ENCODE results near the gene CLDN17. TPM values are rescaled to one million over a fixed set of nuclear protein-coding genes. Genes with fewer than 3 reads are reported as not detected.

The CLDN17 gene
- total RNA-seq, 1 donor from 2014 or later: not detected

DNA sequence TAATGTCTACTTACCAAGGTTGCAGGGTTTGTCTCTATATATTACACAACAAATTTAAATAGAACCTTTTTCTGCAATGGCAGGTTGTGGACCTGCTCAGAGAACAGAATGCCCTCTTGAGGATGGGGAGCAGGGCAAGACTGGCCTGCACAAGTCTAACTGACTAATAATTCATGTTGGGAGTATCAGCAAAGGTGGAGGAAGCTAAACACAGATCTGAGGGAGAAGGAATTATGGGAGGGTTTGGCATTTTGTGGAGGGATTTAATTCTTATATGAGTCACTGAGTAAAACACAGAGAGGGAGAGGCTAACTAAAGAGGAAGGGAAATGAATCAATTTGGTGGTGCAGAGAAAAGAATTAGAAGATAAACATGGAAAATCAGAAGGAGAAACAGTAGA is 40.0 kb downstream of the CLDN17 start:
- ATAC-seq: no peak
- DNase-seq (ENCODE audit: low spot score): no peak

DNA sequence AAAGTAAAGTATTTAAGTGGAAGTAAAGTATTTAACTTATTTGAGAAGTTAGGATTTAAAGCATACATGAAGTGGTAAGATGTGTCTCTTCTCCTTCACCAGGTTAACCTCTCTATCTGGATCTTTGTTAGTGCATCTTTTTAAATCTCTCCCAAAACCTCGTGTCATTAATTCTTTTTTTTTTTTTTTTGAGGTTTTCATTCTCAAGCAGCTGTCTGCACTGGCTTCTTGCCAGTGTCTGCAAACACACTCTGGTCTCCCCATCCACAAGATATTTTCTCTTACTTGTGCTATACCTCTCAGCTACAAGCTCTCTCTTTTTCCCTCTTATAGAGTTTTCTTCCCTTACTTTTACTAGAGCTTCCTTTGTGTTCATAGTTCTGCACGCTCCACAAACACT is 49.0 kb downstream of the CLDN17 start:
- DNase-seq (ENCODE audit: low spot score): no peak
- no peak for ATAC-seq

DNA sequence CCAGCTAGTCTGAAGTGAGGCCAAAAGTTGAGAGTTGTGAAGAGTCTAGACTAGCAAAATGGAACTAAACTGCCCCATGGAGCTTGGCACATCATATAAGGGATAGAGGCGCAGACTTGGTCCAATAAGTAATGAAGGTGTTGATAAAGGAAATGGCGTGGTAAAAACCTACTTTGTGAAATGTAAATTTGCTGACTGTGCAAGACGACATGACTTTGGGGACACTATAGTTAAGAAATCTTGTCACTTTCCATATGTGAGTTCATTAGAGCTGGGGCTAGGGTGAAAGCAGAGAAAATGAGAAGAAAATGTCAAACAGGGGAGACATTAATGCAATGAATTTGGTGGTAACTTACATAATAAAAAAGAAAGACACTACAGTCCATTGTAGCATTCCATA is 50.1 kb downstream of the CLDN17 start:
- no peak for DNase-seq (ENCODE audit: low spot score)
- no peak for ATAC-seq

Other genes with a start within 250 kb of the CLDN17 start
- gene GRIK1, start 226.8 kb downstream of the CLDN17 start, total RNA-seq: 0.18 TPM
- gene CLDN8, start 49.3 kb upstream of the CLDN17 start, total RNA-seq: not detected
- not detected for gene KRTAP24-1, start 116.1 kb upstream of the CLDN17 start, total RNA-seq
- gene KRTAP25-1, start 122.7 kb upstream of the CLDN17 start, total RNA-seq: not detected
- gene KRTAP26-1, start 153.5 kb upstream of the CLDN17 start, total RNA-seq: not detected
- not detected for gene KRTAP27-1, start 170.9 kb upstream of the CLDN17 start, total RNA-seq
- gene KRTAP23-1, start 181.8 kb upstream of the CLDN17 start, total RNA-seq: not detected
- not detected for gene KRTAP13-2, start 205.5 kb upstream of the CLDN17 start, total RNA-seq
- not detected for gene KRTAP13-1, start 229.2 kb upstream of the CLDN17 start, total RNA-seq

Data from left lobe of liver (tissue), 2 donors.